ENCODE results near the gene PAX7. TPM values are rescaled to one million over a fixed set of nuclear protein-coding genes. Genes with fewer than 3 reads are reported as not detected.

Gene PAX7
- total and polyA plus RNA-seq, 9 of the 15 experiments (the other 6 are each of a cell fraction or from before 2014, with no cell fraction given): not detected

- Histone ChIP-seq H3K27ac (ENCODE audit: extremely low read depth, low read depth, low read length) (no peak overlapping the region), H3K27me3 (ENCODE audit: control insufficient read depth in 2 of 2, insufficient read depth in 2 of 2, low read length in 2 of 2) (peaks cover 41 to 82% of the 10 kb centered on the region in 2 experiments), H3K4me2 (ENCODE audit: insufficient read depth, low read length) (no peak overlapping the region), H3K4me1 (replicated peaks in 1 of 2; ENCODE audit: control insufficient read depth in 2 of 2, insufficient read depth in 2 of 2, low read length in 2 of 2) (peaks cover 7 to 15% of the 10 kb centered on the region in 2 experiments; a peak in 4 of 5 replicates), H3K36me3 (ENCODE audit: control insufficient read depth, insufficient read depth, low read length) (no peaks in the 10 kb centered on the region), H4K20me1 (replicated peaks; ENCODE audit: control insufficient read depth, insufficient read depth, low read length) (peaks cover 15% of the 10 kb centered on the region), H3K9me1 (ENCODE audit: control insufficient read depth, insufficient read depth, low read length) (no peaks in the 10 kb centered on the region), H3K9ac (ENCODE audit: insufficient read depth in 1 of 2, low read depth in 2 of 2, low read length in 2 of 2) (no peak overlapping the region), H2AFZ (ENCODE audit: low read depth, low read length) (no peak overlapping the region), H3K79me2 (ENCODE audit: control insufficient read depth, insufficient read depth, low read length) (no peaks in the 10 kb centered on the region), H3K9me3 (replicated peaks; ENCODE audit: control insufficient read depth, insufficient read depth, low read depth, low read length) (no peaks in the 10 kb centered on the region), H3K4me3 (no peak overlapping the region)
- in situ Hi-C loops (cut with MboI): no loop called here
- no TSS peak for BruUV-seq (replicated peaks)
- ATAC-seq (peak; percentile 18; the same call in 1 of the 3 replicates), FAIRE-seq (no peak), DNase-seq (ENCODE audit: extremely low read depth in 1 of 4, low spot score in 3 of 4) (no peak)
- ChIA-PET CTCF (ENCODE audit: low intra/inter-chr PET ratio) (interaction anchor here (0.5 kb wide), 1 partner anchor 116 kb away, joined by 4 read pairs; no protein-coding TSS in a partner anchor), POLR2A (interaction anchor here (0.6 kb wide), 1 partner anchor 13 kb away, joined by 3 read pairs; no protein-coding TSS in a partner anchor)
- TF ChIP-seq ETS1 (conservative IDR thresholded peaks at IDR 0.05; ENCODE audit: control insufficient read depth, low read depth, low read length) (no peak), E2F1 (CRISPR knock-in tag; IDR thresholded peaks at IDR 0.05) (no peak), HLTF (IDR thresholded peaks at IDR 0.05) (no peak), EWSR1 (IDR thresholded peaks at IDR 0.05; ENCODE audit: borderline replicate concordance, low read depth, partially characterized antibody) (no peak), RERE (CRISPR knock-in tag; IDR thresholded peaks at IDR 0.05; ENCODE audit: borderline replicate concordance) (no peak), TOE1 (IDR thresholded peaks at IDR 0.05; ENCODE audit: borderline replicate concordance) (no peak), TOE1 (CRISPR knock-in tag; IDR thresholded peaks at IDR 0.05; ENCODE audit: borderline replicate concordance, low read depth) (no peak), MAFG (tag; conservative IDR thresholded peaks at IDR 0.05) (no peak), SIRT6 (IDR thresholded peaks at IDR 0.05; ENCODE audit: low read depth, low read length) (no peak), PRPF4 (IDR thresholded peaks at IDR 0.05; ENCODE audit: insufficient read depth, low read depth, low read length, poor library complexity, severe bottlenecking) (no peak), ZNF717 (CRISPR knock-in tag; IDR thresholded peaks at IDR 0.05) (no peak), NR3C1 (CRISPR knock-in tag; IDR thresholded peaks at IDR 0.05) (no peak)
- intact Hi-C loops (cut with micrococcal nuclease): no loop called here
- WGBS (ENCODE audit: insufficient coverage, low coverage, missing lambda C conversion rate): 6% methylated on average over 5 of the region's 5 CpGs
These were observed 81.6 kb downstream of the PAX7 start for GRCh38 chr1:18712252-18712600.
